HEK293 (cell line): Measurements from ENCODE around the gene GJC1.

Source experiments
- CTCF ChIA-PET: fragments of 350-600 bp; formaldehyde crosslinking; extraction: SDS; loops from one replicate; lab custom pipeline; 2021; ENCODE audit warnings: antibody characterized with exemption; lab: Yijun Ruan, JAX
- POLR2A ChIA-PET: fragments of 300-600 bp; formaldehyde crosslinking; extraction: SDS; loops from one replicate; lab custom pipeline; 2020; ENCODE audit warnings: antibody characterized with exemption, inconsistent platforms; lab: Yijun Ruan, JAX
- H3K27ac ChIP-seq: fragments of 200-500 bp; sonication (Bioruptor generic); 2 replicates; pipeline ENCODE4 v1.5.1; 2014; ENCODE audit warnings: low read depth, low read length, control low read depth, inconsistent platforms; ENCODE audit errors: extremely low read depth
- H3K36me3 ChIP-seq, 2 experiments: fragments of 200-500 bp in 1 of 2; sonication (Bioruptor generic) in 1 of 2; 1 replicate in 1 of 2; 2 replicates in 1 of 2; pipeline ENCODE4 v1.5.1; 2014 to 2017; ENCODE audit warnings: inconsistent platforms in 2 of 2, low read length in 2 of 2; ENCODE audit not compliant: control insufficient read depth in 2 of 2, insufficient read depth in 1 of 2
- H3K4me1 ChIP-seq: fragments of 200-500 bp; sonication (Bioruptor generic); 2 replicates; pipeline ENCODE4 v1.5.1; 2014; ENCODE audit warnings: mild to moderate bottlenecking, low read length, inconsistent platforms; ENCODE audit not compliant: control insufficient read depth, insufficient read depth
- H3K4me3 ChIP-seq: 2 replicates; pipeline ENCODE4 v1.5.1; 2011; ENCODE audit warnings: low read depth, mild to moderate bottlenecking, control low read depth, low read length, moderate library complexity
- H3K9me3 ChIP-seq: fragments of 200-500 bp; sonication (Bioruptor generic); 2 replicates; pipeline ENCODE4 v1.5.1; 2014; ENCODE audit warnings: low read depth, low read length, inconsistent platforms; ENCODE audit not compliant: control insufficient read depth, insufficient read depth
- KLF9 ChIP-seq: fragments of 450-650 bp; formaldehyde crosslinking; IDR thresholded peaks from 2 replicates; pipeline ENCODE4 v1.5.1; 2016; ENCODE audit warnings: missing biosample characterization, missing genetic modification characterization, low read depth
- SCRT1 ChIP-seq: fragments of 450-650 bp; formaldehyde crosslinking; IDR thresholded peaks from 2 replicates; pipeline ENCODE4 v1.5.1; 2016; ENCODE audit warnings: missing biosample characterization, missing genetic modification characterization, borderline replicate concordance
- WT1 ChIP-seq: fragments of 450-650 bp; formaldehyde crosslinking; IDR thresholded peaks from 2 replicates; pipeline ENCODE4 v1.5.1; 2016; ENCODE audit warnings: missing biosample characterization, missing genetic modification characterization
- YY1 ChIP-seq: fragments of 450-650 bp; formaldehyde crosslinking; IDR thresholded peaks from 2 replicates; pipeline ENCODE4 v1.5.1; 2018; ENCODE audit warnings: missing biosample characterization, missing genetic modification characterization
- YY2 ChIP-seq: fragments of 450-650 bp; formaldehyde crosslinking; IDR thresholded peaks from 2 replicates; pipeline ENCODE4 v1.5.1; 2016; ENCODE audit warnings: missing biosample characterization, missing genetic modification characterization
- ZBTB8A ChIP-seq: fragments of 450-650 bp; formaldehyde crosslinking; IDR thresholded peaks from 2 replicates; pipeline ENCODE4 v1.5.1; 2016; ENCODE audit warnings: missing biosample characterization, missing genetic modification characterization
- ZNF169 ChIP-seq: fragments of 450-650 bp; formaldehyde crosslinking; IDR thresholded peaks from 2 replicates; pipeline ENCODE4 v1.5.1; 2016; ENCODE audit warnings: missing biosample characterization, missing genetic modification characterization
- ZNF214 ChIP-seq: fragments of 450-650 bp; formaldehyde crosslinking; IDR thresholded peaks from 2 replicates; pipeline ENCODE4 v1.5.1; 2017; ENCODE audit warnings: missing biosample characterization, mild to moderate bottlenecking, missing genetic modification characterization, borderline replicate concordance
- ZNF521 ChIP-seq: fragments of 450-650 bp; formaldehyde crosslinking; IDR thresholded peaks from 2 replicates; pipeline ENCODE4 v1.5.1; 2017; ENCODE audit warnings: missing biosample characterization, mild to moderate bottlenecking, missing genetic modification characterization
- ZNF561 ChIP-seq: fragments of 450-650 bp; IDR thresholded peaks from 2 replicates; pipeline ENCODE4 v1.5.1; 2018; ENCODE audit warnings: missing biosample characterization, missing genetic modification characterization, borderline replicate concordance
- ZNF629 ChIP-seq: fragments of 450-650 bp; formaldehyde crosslinking; IDR thresholded peaks from 2 replicates; pipeline ENCODE4 v1.5.1; 2017; ENCODE audit warnings: missing biosample characterization, missing genetic modification characterization
- ZNF707 ChIP-seq: fragments of 450-650 bp; formaldehyde crosslinking; IDR thresholded peaks from 2 replicates; pipeline ENCODE4 v1.5.1; 2016; ENCODE audit warnings: missing biosample characterization, missing genetic modification characterization
- ZNF776 ChIP-seq: fragments of 450-650 bp; formaldehyde crosslinking; IDR thresholded peaks from 2 replicates; pipeline ENCODE4 v1.5.0; 2017; ENCODE audit warnings: missing biosample characterization, missing genetic modification characterization, borderline replicate concordance
- TF ChIP-seq, protein P1 (sequence below): fragments of 450-650 bp; formaldehyde crosslinking; conservative IDR thresholded peaks from 2 replicates; pipeline ENCODE4 v1.5.1; 2016; ENCODE audit warnings: low read depth, missing biosample characterization, missing genetic modification characterization
- TF ChIP-seq, protein P2 (sequence below): fragments of 450-650 bp; formaldehyde crosslinking; IDR thresholded peaks from 2 replicates; pipeline ENCODE4 v1.5.1; 2016; ENCODE audit warnings: missing biosample characterization, missing genetic modification characterization
- TF ChIP-seq, protein P3 (sequence below): fragments of 450-650 bp; formaldehyde crosslinking; IDR thresholded peaks from 2 replicates; pipeline ENCODE4 v1.5.1; 2017; ENCODE audit warnings: missing biosample characterization, missing genetic modification characterization
- TF ChIP-seq, protein P4 (sequence below): fragments of 450-650 bp; formaldehyde crosslinking; IDR thresholded peaks from 2 replicates; pipeline ENCODE4 v1.5.1; 2016; ENCODE audit warnings: missing biosample characterization, missing genetic modification characterization

GJC1 gene

DNA sequence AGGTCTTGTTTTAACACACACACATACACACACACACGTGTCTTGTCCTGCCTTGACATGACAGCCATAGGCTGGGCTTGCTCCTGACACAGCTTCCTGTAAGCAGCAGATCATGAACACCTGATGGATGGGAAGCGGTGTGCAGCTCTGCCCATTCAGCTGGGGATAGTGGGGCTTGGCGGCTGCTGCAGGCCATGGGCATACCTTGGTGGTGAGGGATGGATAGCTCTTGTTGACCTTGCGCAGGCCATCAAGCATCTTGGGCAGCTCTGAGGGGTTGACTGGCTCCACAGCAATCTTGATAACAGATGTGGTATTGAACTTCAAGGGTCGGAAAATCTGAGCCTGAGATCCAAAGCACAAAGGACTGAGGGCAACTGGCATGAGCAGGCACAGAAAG lies 29.6 kb upstream of the GJC1 start:
- POLR2A ChIA-PET, result no interaction called here

DNA sequence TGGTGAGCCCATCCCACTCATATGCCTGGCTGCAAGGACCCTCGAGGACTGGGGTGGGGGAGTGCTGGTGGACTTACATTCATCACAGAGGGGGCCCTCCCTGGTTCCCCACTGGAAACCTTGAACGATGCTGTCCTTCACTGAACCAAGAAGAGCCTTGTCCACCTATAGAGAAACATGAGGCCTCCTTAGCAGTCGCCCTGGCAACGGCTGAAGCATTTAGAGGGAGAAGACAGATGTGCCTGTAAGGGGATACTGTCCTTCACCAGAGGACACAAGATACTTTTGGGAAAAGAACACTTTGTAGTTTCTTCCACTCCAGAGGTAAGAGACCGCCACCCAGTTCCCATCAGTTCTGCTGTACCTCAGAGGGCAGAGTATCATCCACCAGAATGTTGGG lies 24.1 kb upstream of the GJC1 start:
- Histone ChIP-seq H3K4me1 (no peaks in the 10 kb centered on the region), H3K9me3 (no peaks in the 10 kb centered on the region), H3K4me3 (no peak overlapping the region), H3K36me3 (peaks cover 69 to 95% of the 10 kb centered on the region in 2 experiments), H3K27ac (no peak overlapping the region)
- TF ChIP-seq WT1 (no peak), ZNF629 (tag by site-specific recombination) (no peak), ZNF521 (tag by site-specific recombination) (no peak), ZBTB8A (tag by site-specific recombination) (no peak), YY2 (tag by site-specific recombination) (no peak), ZNF776 (no peak), SCRT1 (tag by site-specific recombination) (no peak), YY1 (tag by site-specific recombination) (no peak), ZNF214 (no peak), ZNF169 (tag by site-specific recombination) (no peak), ZNF707 (tag by site-specific recombination) (no peak), KLF9 (tag by site-specific recombination) (no peak)
- TF ChIP-seq, protein P1, sequence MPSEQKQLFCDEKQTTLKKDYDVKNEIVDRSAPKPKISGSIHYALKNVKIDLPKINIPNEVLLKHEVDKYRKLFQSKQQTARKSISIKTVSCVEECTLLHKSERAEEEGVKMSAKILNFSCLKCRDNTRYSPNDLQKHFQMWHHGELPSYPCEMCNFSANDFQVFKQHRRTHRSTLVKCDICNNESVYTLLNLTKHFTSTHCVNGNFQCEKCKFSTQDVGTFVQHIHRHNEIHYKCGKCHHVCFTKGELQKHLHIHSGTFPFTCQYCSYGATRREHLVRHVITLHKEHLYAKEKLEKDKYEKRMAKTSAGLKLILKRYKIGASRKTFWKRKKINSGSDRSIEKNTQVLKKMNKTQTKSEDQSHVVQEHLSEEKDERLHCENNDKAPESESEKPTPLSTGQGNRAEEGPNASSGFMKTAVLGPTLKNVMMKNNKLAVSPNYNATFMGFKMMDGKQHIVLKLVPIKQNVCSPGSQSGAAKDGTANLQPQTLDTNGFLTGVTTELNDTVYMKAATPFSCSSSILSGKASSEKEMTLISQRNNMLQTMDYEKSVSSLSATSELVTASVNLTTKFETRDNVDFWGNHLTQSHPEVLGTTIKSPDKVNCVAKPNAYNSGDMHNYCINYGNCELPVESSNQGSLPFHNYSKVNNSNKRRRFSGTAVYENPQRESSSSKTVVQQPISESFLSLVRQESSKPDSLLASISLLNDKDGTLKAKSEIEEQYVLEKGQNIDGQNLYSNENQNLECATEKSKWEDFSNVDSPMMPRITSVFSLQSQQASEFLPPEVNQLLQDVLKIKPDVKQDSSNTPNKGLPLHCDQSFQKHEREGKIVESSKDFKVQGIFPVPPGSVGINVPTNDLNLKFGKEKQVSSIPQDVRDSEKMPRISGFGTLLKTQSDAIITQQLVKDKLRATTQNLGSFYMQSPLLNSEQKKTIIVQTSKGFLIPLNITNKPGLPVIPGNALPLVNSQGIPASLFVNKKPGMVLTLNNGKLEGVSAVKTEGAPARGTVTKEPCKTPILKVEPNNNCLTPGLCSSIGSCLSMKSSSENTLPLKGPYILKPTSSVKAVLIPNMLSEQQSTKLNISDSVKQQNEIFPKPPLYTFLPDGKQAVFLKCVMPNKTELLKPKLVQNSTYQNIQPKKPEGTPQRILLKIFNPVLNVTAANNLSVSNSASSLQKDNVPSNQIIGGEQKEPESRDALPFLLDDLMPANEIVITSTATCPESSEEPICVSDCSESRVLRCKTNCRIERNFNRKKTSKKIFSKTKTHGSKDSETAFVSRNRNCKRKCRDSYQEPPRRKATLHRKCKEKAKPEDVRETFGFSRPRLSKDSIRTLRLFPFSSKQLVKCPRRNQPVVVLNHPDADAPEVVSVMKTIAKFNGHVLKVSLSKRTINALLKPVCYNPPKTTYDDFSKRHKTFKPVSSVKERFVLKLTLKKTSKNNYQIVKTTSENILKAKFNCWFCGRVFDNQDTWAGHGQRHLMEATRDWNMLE (tag by site-specific recombination), result no peak
- TF ChIP-seq, protein P2, sequence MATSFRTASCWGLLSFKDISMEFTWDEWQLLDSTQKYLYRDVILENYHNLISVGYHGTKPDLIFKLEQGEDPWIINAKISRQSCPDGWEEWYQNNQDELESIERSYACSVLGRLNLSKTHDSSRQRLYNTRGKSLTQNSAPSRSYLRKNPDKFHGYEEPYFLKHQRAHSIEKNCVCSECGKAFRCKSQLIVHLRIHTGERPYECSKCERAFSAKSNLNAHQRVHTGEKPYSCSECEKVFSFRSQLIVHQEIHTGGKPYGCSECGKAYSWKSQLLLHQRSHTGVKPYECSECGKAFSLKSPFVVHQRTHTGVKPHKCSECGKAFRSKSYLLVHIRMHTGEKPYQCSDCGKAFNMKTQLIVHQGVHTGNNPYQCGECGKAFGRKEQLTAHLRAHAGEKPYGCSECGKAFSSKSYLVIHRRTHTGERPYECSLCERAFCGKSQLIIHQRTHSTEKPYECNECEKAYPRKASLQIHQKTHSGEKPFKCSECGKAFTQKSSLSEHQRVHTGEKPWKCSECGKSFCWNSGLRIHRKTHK (tag by site-specific recombination), result no peak
- TF ChIP-seq, protein P3, sequence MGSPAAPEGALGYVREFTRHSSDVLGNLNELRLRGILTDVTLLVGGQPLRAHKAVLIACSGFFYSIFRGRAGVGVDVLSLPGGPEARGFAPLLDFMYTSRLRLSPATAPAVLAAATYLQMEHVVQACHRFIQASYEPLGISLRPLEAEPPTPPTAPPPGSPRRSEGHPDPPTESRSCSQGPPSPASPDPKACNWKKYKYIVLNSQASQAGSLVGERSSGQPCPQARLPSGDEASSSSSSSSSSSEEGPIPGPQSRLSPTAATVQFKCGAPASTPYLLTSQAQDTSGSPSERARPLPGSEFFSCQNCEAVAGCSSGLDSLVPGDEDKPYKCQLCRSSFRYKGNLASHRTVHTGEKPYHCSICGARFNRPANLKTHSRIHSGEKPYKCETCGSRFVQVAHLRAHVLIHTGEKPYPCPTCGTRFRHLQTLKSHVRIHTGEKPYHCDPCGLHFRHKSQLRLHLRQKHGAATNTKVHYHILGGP (tag by site-specific recombination), result no peak
- TF ChIP-seq, protein P4, sequence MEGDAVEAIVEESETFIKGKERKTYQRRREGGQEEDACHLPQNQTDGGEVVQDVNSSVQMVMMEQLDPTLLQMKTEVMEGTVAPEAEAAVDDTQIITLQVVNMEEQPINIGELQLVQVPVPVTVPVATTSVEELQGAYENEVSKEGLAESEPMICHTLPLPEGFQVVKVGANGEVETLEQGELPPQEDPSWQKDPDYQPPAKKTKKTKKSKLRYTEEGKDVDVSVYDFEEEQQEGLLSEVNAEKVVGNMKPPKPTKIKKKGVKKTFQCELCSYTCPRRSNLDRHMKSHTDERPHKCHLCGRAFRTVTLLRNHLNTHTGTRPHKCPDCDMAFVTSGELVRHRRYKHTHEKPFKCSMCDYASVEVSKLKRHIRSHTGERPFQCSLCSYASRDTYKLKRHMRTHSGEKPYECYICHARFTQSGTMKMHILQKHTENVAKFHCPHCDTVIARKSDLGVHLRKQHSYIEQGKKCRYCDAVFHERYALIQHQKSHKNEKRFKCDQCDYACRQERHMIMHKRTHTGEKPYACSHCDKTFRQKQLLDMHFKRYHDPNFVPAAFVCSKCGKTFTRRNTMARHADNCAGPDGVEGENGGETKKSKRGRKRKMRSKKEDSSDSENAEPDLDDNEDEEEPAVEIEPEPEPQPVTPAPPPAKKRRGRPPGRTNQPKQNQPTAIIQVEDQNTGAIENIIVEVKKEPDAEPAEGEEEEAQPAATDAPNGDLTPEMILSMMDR (tag by site-specific recombination), result no peak
- CTCF ChIA-PET, result interaction anchor here (1.1 to 1.7 kb wide), 3 partner anchors 11 to 282 kb away, joined by 3 to 10 read pairs (median 4); partner anchors contain the start of gene ACBD4
- POLR2A ChIA-PET, result no interaction called here

More for the DNA sequence above, 29.6 kb upstream of the GJC1 start:
- no peaks in the 10 kb centered on the region for H3K9me3 ChIP-seq
- CTCF ChIA-PET, result interaction anchor here (0.7 to 15.4 kb wide), 5 partner anchors 9 to 326 kb away, joined by 3 to 461 read pairs (median 5); no protein-coding TSS in a partner anchor
- H3K36me3 ChIP-seq, result peaks cover 84 to 97% of the 10 kb centered on the region in 2 experiments
- no peaks in the 10 kb centered on the region for H3K4me1 ChIP-seq
- no peak overlapping the region for H3K4me3 ChIP-seq
- H3K27ac ChIP-seq, result no peak overlapping the region
- no peak for TF ChIP-seq ZNF561 (tag by site-specific recombination)
